HG03159 (cell line): ENCODE measurements around the gene CORO1C.

ENCODE experiments used
- ATAC-seq: cut with Tn5 transposase; IDR thresholded peaks from one replicate; pipeline ENCODE4 v1.9.1; 2021; ENCODE audit warnings: mild to moderate bottlenecking, moderate library complexity; ENCODE audit not compliant: unreplicated experiment

CORO1C gene

DNA sequence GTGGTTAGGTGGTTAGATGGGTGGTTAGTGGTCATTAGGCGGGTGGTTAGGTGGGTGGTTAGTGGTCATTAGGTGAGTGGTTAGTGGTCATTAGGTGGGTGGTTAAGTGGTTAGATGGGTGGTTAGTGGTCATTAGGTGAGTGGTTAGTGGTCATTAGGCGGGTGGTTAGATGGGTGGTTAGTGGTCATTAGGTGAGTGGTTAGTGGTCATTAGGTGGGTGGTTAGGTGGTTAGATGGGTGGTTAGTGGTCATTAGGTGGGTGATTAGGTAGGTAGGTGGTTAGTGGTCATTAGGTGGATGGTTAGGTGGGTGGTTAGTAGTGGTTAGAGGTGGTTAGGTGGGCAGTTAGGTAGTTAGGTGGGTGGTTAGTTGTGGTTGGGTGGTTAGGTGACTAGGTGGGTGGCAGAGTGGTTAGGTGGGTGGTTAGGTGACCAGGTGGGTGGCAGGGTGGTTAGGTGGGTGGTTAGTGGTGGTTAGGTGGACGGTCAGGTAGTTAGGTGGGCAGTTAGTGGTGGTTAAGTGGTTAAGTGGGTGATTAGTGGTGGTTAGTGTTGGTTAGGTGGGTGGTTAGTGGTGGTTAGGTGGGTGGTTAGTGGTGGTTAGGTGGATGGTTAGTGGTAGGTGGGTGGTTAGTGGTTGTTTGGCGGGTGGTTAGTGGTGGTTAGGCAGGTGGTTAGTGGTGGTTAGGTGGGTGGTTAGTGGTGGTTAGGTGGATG is 125.5 kb downstream of the CORO1C start:
- no peak for ATAC-seq

GRCh38 chr12:108605000-108605689 is 126.2 kb downstream of the CORO1C start:
- no peak for ATAC-seq

GRCh38 chr12:108604208-108604941 is 126.9 kb downstream of the CORO1C start:
- ATAC-seq = no peak

DNA sequence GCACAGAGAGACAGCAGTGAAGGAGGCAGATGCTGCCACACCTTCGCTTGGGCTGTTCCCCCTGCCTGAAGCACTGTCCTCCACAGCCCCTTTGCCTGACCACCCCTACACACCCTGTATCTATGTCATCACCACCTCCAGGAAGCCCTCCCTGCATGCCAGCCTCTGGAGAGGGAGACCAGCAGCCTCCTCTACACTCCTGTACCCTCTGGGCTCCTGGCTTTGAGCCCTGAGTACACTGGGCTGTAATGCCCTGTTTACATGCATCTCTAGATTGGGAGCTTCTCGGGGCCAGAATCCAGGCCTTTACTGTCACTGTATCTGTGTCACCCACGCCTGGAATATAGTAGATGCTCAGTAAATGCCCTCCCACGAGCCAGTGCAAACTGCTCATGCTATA is 127.6 kb downstream of the CORO1C start:
- ATAC-seq = no peak

GRCh38 chr12:108602976-108603704 is 128.2 kb downstream of the CORO1C start:
- no peak for ATAC-seq

DNA sequence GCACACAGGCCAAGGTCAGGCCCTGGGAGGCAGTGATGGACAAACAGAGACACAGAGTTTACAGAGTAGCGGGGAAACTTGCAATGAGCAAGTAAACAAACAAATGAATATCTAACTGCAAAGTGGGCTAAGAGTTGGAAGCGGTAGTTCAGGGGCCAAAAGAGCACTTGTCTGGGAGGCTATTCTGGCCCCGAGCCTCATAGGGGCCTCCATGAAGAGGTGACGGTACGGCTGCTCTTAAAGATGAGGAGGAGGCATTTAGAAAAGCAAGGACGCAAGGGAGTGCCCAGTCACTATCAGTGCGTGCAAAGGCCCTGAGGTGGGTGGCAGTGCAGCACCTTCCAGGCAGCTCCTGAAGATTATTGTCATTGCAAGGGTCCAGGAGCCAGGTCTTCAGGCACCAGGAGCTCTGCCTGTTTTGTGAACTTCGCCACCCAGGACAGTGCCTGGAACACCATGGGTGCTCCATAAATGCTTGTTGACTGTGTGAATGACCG is 129.1 kb downstream of the CORO1C start:
- ATAC-seq = no peak

- ATAC-seq = no peak
Observed at GRCh38 chr12:108600702-108601007, 130.7 kb downstream of the CORO1C start.

- ATAC-seq = no peak
Observed at GRCh38 chr12:108599948-108600701, 131.2 kb downstream of the CORO1C start.

DNA sequence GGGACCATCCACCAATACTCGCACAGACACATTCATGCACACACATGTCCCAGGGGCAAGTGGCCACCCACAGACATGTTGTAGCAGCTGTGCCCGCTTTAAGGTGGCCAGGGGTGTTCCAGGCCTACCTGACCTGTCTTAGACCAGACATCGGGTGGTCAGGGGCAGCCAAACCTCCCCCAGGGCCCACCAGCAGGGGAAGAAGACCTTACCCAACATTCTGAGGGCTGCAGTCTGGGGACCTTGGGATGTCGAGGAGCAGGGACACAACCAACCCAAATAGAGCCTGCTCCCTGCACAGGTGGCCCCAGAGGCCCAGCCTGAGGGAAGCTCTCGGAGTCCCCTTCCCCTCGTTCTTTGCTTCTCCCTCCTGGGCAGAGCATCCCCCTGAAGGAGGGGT is 131.8 kb downstream of the CORO1C start:
- no peak for ATAC-seq

DNA sequence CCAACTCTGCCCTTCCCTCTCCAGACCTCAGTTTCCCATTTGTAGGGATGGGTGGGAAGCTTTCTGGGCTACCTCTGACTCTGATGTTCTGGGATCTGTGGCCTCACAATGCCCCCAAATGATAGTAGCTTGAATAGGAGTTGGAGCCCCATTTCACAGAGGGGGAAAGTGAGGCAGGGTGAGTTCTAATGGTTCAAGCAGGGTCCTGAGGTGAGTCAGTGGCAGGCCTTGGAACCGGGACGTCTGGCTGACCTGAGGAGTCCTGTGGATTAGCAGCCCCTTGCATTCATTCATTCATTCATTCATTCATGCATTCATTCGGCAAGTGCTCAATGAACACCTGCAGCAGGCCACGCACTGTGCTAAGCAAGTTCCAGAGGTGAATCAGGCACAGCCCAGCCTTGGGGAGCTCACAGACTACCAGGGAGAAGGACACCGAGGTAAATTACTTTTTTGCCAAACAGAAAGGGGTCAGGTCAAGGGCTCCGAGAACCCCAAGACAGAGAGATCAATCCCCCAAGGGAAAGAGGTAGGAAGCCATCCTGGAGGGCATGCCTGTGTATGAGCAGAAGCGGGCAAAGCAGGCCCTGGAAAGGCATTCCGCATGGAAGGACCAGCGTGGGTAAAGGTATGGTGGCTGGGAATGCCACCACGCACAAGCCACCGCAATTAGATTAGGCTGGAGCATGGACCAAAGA is 132.6 kb downstream of the CORO1C start:
- no peak for ATAC-seq

DNA sequence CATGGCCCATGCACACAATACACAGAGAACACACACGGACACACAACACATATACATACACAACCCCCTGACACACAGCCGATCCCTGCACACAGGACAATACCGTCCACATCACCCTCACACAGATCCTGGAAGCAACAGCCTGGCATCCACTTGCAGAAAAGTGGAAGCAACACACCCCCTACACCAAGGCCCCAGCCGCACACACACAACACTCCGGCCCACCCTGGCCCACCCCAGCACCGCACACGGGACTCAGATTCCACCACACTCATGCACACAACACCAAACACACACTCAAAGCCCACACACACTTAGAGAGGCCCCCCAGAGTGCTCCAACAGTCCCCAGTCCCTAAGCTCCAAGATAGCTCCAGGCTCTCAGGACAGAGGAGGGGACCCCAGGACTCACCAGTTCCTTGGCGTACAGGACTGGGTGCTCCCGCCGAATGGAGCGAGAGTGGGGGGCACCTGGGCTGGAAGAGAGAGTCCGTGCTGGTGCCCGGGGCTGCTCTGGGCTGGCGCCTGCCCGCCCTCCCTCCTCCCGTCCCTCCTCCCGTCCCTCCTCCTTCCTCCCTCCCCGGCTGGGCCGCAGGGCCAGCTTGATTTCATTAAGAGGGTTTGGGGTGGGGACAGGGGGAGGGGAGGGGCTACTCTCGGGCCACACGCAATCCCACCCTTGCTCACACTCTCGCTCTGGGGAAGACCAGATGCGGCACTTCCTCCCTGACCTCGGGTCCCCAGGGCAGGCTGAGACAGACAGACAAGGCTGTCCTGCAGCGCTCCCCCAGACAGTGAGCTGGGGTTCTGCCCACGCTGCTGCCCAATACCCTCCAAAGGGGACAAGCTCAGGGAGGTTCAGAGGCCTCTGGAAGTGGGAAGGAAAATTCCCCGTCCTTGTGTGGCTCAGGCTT is 133.5 kb downstream of the CORO1C start, which contains the start of gene TMEM119:
Gene TMEM119 (minus strand): TSS at position 526 of the 913 bp plus-strand sequence. CDS start 5,701 bp downstream, outside the sequence.
- no peak for ATAC-seq

DNA sequence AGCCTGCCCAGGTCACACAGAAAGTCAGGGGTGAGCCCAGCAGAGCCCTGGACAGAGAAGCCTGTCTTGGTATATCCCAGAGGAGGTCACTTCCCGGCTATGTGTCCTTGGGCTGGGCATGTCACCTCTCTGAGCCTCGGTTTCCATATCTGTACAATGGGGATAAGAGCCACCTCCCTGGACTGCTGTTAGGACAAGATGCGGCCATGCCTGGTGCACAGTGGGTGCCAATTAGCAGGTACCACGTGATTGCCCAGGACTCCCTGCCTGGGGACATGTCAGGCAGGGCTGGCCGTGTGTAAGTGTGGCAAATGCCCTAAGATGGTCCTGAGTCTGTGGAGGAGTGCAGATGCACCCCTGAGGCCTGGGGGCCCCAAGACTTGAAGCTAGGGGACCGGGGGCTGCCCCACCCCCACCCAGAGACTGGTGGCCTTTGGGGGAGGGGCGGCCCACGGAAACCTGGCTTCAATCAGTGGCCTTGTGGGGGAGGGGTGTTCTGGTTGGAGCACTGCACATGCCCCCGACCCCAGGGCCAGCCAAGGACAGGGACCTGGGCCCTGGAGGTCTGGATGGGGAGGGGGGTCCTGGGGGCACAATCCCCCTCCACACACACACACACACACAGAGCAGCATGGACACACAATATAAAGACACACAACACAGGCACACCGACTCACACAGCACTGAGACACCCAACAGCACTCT is 134.3 kb downstream of the CORO1C start:
- no peak for ATAC-seq

- no peak for ATAC-seq
Observed at GRCh38 chr12:108595711-108596647, 135.3 kb downstream of the CORO1C start.
